ENCODE data around the gene PTPRC.

DNA sequence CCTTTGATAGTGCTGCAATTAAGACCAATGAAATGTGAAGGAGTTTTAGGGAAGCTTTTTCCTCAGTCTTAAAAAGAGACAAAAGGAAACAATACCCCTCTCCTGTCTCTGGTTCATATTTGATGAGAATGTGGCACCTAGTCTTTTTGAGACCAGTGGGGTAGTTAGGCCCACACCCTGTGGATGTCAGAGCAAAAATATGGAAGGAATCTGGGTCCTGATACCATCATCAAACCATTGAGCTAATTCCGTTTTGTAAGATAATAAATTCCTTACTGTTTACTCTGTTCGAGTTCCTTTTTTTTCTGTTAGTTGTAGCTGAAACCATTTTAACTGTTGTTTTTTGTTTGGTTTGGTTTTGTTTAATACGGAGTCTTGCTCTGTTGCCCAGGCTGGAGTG, 33.3 kb downstream of the PTPRC start:
- TF ChIP-seq, protein P1, sequence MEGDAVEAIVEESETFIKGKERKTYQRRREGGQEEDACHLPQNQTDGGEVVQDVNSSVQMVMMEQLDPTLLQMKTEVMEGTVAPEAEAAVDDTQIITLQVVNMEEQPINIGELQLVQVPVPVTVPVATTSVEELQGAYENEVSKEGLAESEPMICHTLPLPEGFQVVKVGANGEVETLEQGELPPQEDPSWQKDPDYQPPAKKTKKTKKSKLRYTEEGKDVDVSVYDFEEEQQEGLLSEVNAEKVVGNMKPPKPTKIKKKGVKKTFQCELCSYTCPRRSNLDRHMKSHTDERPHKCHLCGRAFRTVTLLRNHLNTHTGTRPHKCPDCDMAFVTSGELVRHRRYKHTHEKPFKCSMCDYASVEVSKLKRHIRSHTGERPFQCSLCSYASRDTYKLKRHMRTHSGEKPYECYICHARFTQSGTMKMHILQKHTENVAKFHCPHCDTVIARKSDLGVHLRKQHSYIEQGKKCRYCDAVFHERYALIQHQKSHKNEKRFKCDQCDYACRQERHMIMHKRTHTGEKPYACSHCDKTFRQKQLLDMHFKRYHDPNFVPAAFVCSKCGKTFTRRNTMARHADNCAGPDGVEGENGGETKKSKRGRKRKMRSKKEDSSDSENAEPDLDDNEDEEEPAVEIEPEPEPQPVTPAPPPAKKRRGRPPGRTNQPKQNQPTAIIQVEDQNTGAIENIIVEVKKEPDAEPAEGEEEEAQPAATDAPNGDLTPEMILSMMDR (conservative IDR thresholded peaks at IDR 0.05; ENCODE audit: low read length), result no peak
- no peak for TF ChIP-seq EZH2phosphoT487 (IDR thresholded peaks at IDR 0.05; ENCODE audit: borderline replicate concordance, low read depth, low read length)

All from OCI-LY7 (cell line).